WERI-Rb-1 (cell line): ENCODE results near the gene STK40.
A peak's percentile ranks its signal among the peaks of the same experiment; 100 is the strongest.

Experiments
- DNase-seq: peaks from one replicate; pipeline ENCODE4 v3.0.0-alpha.2; 2020
- H3K27ac ChIP-seq: fragments of 250-450 bp; sonication (Bioruptor Pico); 2 replicates; pipeline ENCODE4 v1.5.1; 2020; ENCODE audit warnings: mild to moderate bottlenecking, moderate library complexity
- H3K27me3 ChIP-seq: fragments of 250-450 bp; sonication (Bioruptor Pico); 2 replicates; pipeline ENCODE4 v1.5.1; 2021; ENCODE audit warnings: mild to moderate bottlenecking, low read depth, moderate library complexity; ENCODE audit not compliant: insufficient read depth, severe bottlenecking
- H3K36me3 ChIP-seq: fragments of 250-450 bp; sonication (Bioruptor Pico); 2 replicates; pipeline ENCODE4 v1.5.1; 2020; ENCODE audit warnings: mild to moderate bottlenecking, moderate library complexity
- H3K4me3 ChIP-seq: 2 replicates; pipeline ENCODE4 v1.5.1; 2011; ENCODE audit warnings: low read depth, mild to moderate bottlenecking, control low read depth, low read length
- H3K9me3 ChIP-seq: fragments of 250-450 bp; sonication (Bioruptor Pico); 2 replicates; pipeline ENCODE4 v1.5.1; 2021; ENCODE audit warnings: mild to moderate bottlenecking, moderate library complexity; ENCODE audit not compliant: severe bottlenecking
- TF ChIP-seq, protein P1 (sequence below): IDR thresholded peaks from 2 replicates; pipeline ENCODE4 v1.5.1; 2011; ENCODE audit warnings: low read depth, mild to moderate bottlenecking, control low read depth, inconsistent platforms, low read length

STK40 gene

GRCh38 chr1:36389261-36389660 lies 3.5 kb upstream of the STK40 start:
- no peak for DNase-seq
- Histone ChIP-seq H3K4me3 (no peak overlapping the region), H3K9me3 (no peaks in the 10 kb centered on the region), H3K27ac (no peak overlapping the region), H3K27me3 (no peaks in the 10 kb centered on the region), H3K36me3 (peaks cover 19% of the 10 kb centered on the region)
- TF ChIP-seq, protein P1, sequence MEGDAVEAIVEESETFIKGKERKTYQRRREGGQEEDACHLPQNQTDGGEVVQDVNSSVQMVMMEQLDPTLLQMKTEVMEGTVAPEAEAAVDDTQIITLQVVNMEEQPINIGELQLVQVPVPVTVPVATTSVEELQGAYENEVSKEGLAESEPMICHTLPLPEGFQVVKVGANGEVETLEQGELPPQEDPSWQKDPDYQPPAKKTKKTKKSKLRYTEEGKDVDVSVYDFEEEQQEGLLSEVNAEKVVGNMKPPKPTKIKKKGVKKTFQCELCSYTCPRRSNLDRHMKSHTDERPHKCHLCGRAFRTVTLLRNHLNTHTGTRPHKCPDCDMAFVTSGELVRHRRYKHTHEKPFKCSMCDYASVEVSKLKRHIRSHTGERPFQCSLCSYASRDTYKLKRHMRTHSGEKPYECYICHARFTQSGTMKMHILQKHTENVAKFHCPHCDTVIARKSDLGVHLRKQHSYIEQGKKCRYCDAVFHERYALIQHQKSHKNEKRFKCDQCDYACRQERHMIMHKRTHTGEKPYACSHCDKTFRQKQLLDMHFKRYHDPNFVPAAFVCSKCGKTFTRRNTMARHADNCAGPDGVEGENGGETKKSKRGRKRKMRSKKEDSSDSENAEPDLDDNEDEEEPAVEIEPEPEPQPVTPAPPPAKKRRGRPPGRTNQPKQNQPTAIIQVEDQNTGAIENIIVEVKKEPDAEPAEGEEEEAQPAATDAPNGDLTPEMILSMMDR = no peak

DNA sequence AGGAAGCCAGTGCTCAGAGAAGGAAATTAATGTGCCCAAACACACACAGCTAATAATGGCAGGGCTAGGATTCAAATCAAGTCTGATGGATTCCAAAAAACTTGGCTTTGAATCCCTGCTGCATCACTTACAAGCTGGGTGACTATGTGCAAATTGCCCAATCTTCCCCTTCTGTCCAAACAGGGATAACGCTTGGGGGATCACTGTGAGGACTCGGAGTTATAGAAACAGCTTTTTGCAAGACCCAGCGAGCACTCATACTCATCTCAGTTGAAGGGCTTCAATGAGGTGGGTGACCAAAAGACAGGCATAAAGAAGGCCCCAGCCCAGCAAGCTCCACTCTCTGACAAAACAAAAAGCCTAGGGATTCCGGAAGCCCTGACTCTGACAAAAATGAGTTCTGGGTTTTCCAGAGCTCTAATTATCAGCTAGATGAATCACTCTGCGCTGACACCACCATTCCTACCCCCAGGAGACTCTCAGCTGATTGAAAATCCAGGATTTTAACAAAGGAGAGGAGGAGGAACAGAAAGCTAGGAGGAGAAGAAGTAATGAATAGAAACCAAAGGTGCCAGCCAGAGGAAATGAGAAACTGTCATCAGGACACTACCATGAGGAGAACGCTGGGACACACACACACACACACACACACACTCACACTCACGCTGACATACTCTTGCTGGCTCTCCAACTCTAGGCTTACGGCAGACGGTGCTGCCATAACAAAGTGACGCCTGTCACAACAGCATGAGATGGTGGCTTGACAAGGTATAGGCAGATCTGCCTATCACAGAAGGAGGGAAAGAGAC lies 1.6 kb upstream of the STK40 start:
- Histone ChIP-seq H3K36me3 (peaks cover 3% of the 10 kb centered on the region; the same call in 1 of the 2 replicates), H3K27ac (peak overlapping the region; percentile 91), H3K9me3 (no peaks in the 10 kb centered on the region), H3K27me3 (no peaks in the 10 kb centered on the region), H3K4me3 (no peak overlapping the region)
- TF ChIP-seq, protein P1 = no peak
- DNase-seq = no peak

DNA sequence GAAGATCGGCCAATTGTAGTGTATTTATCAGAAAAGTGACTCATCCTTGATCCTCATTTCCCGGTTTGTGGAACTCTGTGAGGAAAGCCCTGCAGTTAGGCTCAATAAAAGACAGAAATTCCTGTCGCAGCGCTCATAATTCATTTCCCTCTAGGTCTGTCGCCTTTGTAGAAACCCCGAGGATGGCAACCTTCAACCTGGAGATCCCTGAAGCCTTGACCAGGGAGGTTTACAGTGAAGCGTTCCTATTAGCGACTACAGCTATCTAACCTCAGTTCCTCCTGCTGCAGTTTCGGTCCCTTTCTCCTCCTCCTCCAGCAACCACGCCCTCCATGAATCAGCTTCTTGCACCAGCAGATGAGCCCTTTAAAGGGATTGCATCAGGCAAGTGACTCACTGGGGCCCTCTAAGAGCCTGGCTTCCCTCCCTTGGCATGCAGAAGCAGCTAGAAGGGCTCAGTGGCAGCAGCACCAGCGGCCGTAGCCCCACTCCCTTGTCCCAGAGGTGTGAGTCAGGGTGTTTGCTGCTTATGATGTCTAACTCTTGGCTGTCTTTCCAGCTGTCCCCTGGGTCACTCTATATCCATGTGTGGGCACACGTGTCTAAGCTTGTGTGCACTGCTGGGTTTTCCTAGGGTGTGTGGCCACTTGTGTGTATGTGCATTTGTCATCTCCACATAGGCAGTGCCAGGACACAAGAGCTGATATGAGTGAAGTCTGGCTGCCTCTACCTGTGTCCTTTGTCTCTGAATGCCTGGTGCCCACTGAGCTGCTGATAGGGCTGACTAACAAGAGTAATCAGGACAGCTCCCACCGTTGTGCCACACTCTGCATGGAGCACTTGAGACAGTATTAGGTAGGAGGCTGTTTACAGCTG lies 779 bp upstream of the STK40 start:
- DNase-seq = peak; percentile 86
- TF ChIP-seq, protein P1 = no peak
- H3K27me3 ChIP-seq = no peaks in the 10 kb centered on the region
- H3K4me3 ChIP-seq = peak overlapping the region; percentile 77
- H3K27ac ChIP-seq = peak overlapping the region; percentile 91
- peaks cover 4% of the 10 kb centered on the region; the same call in 1 of the 2 replicates for H3K36me3 ChIP-seq
- H3K9me3 ChIP-seq = no peaks in the 10 kb centered on the region

DNA sequence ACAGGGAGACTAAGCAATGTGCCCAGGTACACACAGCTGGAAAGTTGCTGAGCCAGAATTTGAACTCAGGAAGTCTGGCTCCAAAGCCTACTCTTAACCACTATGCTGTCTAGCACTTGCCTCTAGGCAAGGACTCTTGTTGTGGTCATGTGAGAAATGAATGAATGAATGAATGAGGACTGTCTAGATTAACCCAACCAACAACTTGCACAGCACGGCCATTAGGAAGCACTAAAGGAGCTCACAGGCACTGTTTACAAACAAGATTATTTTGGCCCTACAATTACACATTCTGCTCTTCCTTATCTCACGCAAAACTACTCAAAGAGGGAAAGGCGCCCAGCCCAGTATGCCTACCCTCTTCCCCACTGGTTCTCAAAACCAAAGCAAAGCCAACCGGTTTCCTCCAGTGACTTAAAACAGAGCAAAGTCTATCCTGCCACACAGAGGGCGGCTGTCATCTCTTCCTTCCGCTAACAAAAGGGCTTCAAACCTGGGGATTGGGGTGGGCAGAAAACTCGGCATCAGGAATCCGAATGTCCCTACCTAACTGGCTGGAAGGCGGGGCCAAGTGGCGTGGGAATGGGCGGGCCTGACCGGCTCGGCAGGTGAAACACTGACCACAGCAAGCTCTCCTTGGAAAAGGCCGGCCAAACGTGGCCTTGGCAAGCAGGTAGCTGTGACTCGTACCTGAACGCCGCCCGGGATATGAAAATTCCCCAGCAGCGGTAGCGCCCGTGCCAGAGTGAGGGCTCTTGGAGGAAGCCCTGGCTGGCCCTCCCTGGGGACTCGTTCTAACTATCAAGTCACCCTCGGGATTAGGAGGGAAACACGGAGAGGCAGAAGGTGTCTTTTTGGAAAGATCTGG lies 948 bp downstream of the STK40 start:
- peaks cover 5% of the 10 kb centered on the region for H3K36me3 ChIP-seq
- TF ChIP-seq, protein P1 = no peak
- no peaks in the 10 kb centered on the region for H3K9me3 ChIP-seq
- H3K27me3 ChIP-seq = no peaks in the 10 kb centered on the region
- peak overlapping the region; percentile 83 for H3K27ac ChIP-seq
- peak overlapping the region; percentile 95 for H3K4me3 ChIP-seq
- peak; percentile 83 for DNase-seq

DNA sequence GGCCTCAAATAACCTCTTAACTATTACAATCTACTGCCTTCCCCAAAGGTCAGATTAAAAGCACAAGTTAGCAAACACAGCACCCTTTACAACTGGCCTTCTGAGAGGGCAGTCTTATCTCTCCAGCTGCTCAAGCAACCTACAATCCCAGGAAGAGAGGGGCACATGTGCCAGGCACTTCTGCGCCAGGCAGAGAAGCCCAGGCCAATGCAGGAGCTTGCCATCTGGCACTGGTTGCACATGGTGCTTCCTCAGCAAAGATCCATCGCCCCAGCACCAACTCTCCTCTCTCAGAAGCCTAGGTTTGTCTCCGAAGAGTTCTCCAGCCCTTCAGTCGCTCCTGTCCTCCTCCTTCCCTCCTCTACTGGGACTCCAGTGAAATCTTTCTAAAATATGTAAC lies 2.5 kb downstream of the STK40 start:
- TF ChIP-seq, protein P1 = no peak
- H3K27me3 ChIP-seq = no peaks in the 10 kb centered on the region
- no peaks in the 10 kb centered on the region for H3K9me3 ChIP-seq
- H3K36me3 ChIP-seq = peaks cover 7% of the 10 kb centered on the region
- DNase-seq = no peak
- no peak overlapping the region for H3K27ac ChIP-seq
- no peak overlapping the region for H3K4me3 ChIP-seq
